ENCODE measurements around the gene SLF2.

DNA sequence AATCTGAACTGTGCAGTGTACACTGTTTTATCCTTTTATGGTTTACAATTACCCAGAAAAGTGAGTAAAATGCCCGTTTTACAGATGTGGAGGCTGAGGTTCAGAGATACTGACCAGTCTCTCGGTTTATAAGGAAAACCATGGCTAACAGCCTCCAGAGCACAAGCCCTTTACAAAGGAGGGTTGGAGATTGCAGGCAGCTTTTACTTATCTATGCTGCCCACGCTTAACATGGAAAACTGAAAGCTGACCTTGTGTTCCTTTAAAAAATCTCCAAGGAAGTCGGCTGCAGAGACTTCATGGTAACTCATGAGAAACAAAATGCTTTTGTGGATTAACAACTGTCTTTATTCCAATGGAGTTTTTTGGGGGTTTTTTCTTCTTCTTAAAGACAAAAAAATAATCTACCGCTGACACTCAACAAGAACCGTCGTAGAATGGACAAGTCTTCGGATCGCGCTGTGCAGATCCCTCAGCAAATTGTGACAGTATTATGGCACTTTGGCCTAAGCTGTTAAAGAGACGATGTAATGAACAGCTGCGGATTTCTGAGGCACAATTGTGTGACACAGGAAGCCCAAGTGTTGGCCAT is 654 bp upstream of the SLF2 start:
- TF ChIP-seq, protein P1, sequence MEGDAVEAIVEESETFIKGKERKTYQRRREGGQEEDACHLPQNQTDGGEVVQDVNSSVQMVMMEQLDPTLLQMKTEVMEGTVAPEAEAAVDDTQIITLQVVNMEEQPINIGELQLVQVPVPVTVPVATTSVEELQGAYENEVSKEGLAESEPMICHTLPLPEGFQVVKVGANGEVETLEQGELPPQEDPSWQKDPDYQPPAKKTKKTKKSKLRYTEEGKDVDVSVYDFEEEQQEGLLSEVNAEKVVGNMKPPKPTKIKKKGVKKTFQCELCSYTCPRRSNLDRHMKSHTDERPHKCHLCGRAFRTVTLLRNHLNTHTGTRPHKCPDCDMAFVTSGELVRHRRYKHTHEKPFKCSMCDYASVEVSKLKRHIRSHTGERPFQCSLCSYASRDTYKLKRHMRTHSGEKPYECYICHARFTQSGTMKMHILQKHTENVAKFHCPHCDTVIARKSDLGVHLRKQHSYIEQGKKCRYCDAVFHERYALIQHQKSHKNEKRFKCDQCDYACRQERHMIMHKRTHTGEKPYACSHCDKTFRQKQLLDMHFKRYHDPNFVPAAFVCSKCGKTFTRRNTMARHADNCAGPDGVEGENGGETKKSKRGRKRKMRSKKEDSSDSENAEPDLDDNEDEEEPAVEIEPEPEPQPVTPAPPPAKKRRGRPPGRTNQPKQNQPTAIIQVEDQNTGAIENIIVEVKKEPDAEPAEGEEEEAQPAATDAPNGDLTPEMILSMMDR (IDR thresholded peaks at IDR 0.05; ENCODE audit: insufficient read depth, low read depth, low read length) = no peak
- no peak for TF ChIP-seq EZH2 (IDR thresholded peaks at IDR 0.05; ENCODE audit: insufficient read depth, low read length)
